ENCODE measurements around the gene RAVER1. TPM values are rescaled to one million over a fixed set of nuclear protein-coding genes. Genes with fewer than 3 reads are reported as not detected.
A peak's percentile ranks its signal among the peaks of the same experiment; 100 is the strongest.

RAVER1 gene
- total and polyA plus RNA-seq, 10 of the 15 experiments (the other 5 are each of a cell fraction or from before 2014, with no cell fraction given): 0.03 to 87.0 (median 12.1) TPM

- TF ChIP-seq CUX1 (IDR thresholded peaks at IDR 0.05; ENCODE audit: insufficient replicate concordance, low read depth, low read length): no peak
- peak; percentile 97 for TF ChIP-seq JUND (IDR thresholded peaks at IDR 0.05; ENCODE audit: low read depth, low read length)
- no peak for TF ChIP-seq BCL11A (IDR thresholded peaks at IDR 0.05; ENCODE audit: low read depth, low read length)
- peak; percentile 30; the same call in 1 of the 2 replicates for TF ChIP-seq ZBTB33 (IDR thresholded peaks at IDR 0.05)
- TF ChIP-seq BACH1 (IDR thresholded peaks at IDR 0.05; ENCODE audit: borderline replicate concordance): peak; percentile 77
- no peak for TF ChIP-seq SIX5 (IDR thresholded peaks at IDR 0.05; ENCODE audit: low read depth, low read length, severe bottlenecking)
- peak; percentile 38 to 45; a peak in 2 of 4 replicates for TF ChIP-seq IKZF2 (IDR thresholded peaks at IDR 0.05)
- TF ChIP-seq PRDM15 (CRISPR knock-in tag; IDR thresholded peaks at IDR 0.05): no peak
- peak; percentile 53 for TF ChIP-seq MYC (IDR thresholded peaks at IDR 0.05; ENCODE audit: insufficient read depth, insufficient read length, insufficient replicate concordance, low read length, severe bottlenecking)
- peak; percentile 89 for TF ChIP-seq MEF2B (IDR thresholded peaks at IDR 0.05; ENCODE audit: partially characterized antibody, poor library complexity, severe bottlenecking)
- no peak for TF ChIP-seq SUPT20H (IDR thresholded peaks at IDR 0.05; ENCODE audit: borderline replicate concordance, control insufficient read depth, low read depth, low read length)
- 0 out of 2 replicates have a peak, but pooled peaks have one; percentile 54 for TF ChIP-seq HDGF (IDR thresholded peaks at IDR 0.05)
- peak; percentile 89 for TF ChIP-seq NKRF (conservative IDR thresholded peaks at IDR 0.05)
- TF ChIP-seq IKZF1 (conservative IDR thresholded peaks at IDR 0.05): peak; percentile 72
- no peak for TF ChIP-seq SMARCA5 (IDR thresholded peaks at IDR 0.05)
Measured at GRCh38 chr19:10332965-10333757, at the start of gene RAVER1 (continued).

Measured in GM12878 (cell line).